ENCODE results near the gene TULP4.

TULP4 gene

DNA sequence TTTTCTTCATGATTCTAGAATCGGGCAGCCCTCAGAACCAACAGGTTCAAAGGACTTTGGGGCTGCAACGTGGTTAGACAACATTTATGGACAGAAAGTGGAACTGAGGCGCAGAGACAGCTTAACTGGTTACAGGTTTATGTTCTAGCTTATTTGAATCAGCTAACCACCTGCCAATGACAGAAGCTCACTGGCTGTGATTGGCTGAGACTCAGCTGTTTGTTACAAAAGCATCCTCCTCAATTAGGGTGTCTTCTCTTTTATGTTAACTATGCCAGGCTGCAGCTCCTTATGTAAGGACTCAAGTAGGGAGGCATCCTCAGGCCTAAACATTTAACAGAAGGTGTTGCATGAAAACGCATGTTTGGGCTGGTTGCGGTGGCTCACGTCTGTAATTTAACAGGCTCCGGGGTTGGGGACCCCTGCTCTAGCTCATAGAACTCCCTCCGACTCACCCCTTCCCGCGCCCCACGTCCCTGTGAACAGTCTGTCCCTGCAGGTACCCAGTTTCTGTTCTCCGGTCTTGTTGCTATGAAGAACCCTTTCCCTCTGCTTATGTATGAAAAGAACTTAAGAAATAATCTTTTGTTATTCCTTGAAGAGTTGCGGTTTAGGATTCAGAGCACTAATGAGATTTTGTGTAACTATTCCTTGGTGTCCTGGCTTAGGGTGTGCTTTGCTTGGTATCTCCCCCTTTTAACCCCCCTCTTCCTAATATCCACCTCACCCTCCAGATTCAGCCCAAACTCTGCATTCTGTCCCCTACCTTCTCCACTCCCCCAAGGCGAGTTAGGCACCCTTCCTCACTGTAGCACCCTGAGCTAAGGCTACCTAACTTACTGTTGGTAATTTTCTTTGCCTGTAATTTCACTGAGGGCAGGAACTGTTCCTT lies 246.4 kb downstream of the TULP4 start:
- DNase-seq (ENCODE audit: low read depth in 2 of 2), result no peak

- DNase-seq (ENCODE audit: low read depth in 2 of 2), result no peak
These were observed 247.2 kb downstream of the TULP4 start for GRCh38 chr6:158559338-158559894.

DNA sequence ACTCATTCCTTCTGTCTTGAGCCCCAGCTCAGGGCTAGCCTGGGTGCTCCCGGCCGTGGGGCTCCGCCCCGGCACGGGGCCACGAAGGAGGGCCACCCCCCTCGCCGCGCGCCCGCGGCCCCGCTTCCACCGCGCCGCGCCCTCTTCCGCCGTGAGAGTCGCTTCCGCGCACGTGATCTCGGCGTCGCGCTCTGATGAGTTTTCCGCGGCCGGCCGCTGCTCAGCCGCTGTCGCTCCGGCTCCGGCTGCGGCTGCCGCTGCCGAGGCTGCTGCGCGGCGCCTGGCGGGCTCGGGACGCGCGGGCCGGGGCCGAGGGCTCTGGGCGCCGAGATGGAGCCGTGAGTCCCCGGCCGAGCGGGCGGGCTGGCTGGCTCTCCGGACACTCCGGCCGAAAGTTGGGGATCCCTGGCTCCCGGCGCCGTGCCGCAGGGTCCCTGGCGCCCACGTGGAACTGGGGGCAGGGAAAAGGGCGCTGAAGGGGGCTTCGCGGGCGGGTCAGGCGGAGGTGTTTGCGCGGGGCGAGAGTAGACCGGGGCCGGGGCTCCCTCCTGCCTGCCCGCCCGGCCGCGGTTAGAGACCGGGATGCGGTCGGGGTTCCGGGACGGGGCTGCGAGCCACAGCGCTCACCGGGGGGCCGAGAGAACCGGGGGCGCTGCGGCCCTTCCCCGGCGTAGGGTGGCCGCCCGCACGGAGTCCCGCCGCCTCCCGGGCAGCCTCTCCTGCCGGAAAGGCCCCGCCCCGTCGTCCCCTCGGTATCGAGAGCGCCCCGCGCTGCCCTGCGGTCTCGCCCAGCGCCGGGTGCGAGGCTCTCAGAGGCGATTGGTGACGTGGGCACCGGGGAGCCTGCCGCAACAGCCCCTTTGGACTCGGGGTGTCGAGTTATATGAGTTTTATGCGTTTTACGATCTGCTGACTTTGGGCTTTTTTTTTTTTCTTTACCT lies 247.9 kb downstream of the TULP4 start, which contains the start of gene TMEM181:
TMEM181 (plus strand) TSS at position 197 of the 941 bp plus-strand sequence; CDS start at position 331, 134 bp downstream.
- peak; percentile 78 to 82 for DNase-seq (ENCODE audit: low read depth in 2 of 2)

DNA sequence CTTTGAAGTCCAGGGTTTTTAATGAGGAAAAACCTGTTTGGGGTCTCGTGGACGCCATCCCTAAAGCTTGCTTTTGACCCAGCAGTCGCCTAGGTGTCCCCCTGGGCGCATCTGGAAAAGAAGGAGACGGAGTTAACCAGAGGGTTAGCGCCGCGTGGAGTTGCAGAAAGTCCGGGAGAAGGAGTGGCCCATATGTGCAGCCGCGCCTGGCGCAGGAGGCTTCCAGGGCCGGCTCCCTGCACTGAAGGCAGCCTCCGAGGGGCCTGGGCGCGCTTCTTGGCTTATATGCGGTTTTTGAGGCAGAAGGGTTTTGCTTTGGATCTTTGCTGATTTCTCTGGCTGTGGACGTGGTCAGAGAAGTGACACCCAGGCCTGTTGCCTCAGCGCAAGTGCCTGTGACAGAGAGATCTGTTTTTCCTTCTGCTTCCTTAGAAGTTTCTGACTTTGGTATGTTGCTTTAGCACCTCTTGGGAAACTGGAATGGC lies 248.6 kb downstream of the TULP4 start:
- no peak for DNase-seq (ENCODE audit: low read depth in 2 of 2)

Measured in stimulated activated CD4-positive, alpha-beta T cell treated with anti-CD3 and anti-CD28 coated beads, Interleukin-4, amount 100 ng/mL, for 48 hours (primary cell).